ENCODE data around the gene DNASE1.
"Not testable (repeated sequence)": the region's sequence is repeated elsewhere in the genome, so short reads cannot be mapped to it uniquely, and the experiment has no call there.

DNASE1 gene

DNA sequence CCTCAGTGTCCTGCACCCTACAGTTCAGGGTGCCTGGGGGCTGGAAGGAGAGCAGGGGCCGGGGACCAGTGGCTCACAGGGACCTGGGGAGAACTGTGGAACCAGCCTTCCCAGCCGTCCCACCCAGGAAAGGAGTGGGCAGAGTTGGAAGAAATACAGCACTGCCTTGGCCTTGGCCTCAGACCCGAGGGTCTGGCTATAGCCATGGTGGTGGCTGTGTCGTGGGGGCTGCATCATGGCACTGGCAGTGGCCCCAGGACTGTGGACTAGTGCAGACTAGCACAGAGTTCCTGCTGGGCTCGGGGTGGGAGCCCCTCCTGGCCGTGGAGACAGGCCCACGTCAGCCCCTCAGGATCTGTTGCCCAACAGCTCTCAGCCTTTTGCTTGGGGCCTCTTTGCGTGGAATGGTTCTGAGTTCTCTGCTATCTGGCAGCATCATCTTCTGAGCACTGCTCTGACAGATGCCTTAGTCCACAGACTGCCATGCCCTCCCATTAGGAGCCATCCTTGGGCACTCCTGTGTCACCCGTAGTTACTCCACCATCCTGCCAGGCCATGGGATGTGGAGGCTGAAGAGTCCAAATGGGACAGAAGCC lies 12.6 kb upstream of the DNASE1 start:
- DNase-seq (ENCODE audit: low spot score), result no peak

GRCh38 chr16:3642397-3643094 lies 11.9 kb upstream of the DNASE1 start:
- peak; percentile 59 for DNase-seq (ENCODE audit: low spot score)

DNA sequence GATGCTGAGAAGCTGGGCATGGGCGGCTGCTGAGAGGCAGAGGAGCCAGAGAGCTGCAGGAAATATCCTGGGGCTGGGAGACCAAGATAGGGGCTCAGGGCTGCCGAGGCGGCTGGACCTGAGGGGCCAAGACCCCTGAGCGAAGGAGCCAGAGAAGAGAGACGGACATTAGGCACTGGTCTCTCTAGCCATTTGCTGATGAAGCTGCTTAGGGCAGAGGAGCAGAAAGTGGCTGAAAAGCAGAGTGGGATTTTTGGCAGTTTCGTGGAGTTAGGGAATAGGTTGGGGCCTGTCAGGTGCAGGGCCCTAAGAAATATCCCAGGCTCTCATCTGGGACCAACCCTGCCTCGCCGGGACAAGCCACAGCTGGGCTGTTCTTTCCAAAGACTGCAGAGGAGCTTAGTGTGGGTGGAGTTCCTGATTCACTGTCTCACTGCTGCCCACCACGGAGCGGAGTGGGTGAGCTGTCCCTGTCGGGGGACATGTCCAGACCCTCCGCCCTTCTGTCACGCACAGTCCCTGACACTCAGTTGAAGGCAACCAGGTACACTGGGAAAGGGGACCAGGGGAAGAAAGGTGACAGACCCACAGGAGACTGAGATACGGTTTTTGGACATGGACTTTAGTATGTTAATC lies 11.3 kb upstream of the DNASE1 start:
- DNase-seq (ENCODE audit: low spot score), result no peak

DNA sequence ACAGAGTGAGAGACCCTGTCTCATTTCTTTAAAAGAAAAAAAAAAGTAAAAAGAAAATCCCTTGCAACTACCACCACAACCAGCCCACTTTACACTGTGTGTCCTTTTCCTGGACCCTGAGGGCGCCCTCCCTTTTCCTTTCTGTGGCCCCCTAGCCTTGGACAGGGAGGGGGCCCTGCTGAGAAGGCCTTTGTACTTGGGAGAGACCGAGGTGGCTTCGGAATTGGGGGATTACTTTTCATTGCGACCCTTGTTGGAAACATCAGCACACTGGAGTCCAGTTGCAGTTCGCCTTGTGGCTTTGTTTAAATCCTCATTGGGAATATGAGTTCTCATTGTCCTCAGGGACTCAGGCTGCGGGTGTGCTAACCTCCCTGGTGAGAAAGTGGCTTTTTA lies 9.4 kb upstream of the DNASE1 start:
- DNase-seq (ENCODE audit: low spot score), result no peak

- DNase-seq (ENCODE audit: low spot score), result peak; percentile 21
Observed at GRCh38 chr16:3645504-3646347, 8.8 kb upstream of the DNASE1 start.

GRCh38 chr16:3646348-3646920 lies 8.1 kb upstream of the DNASE1 start:
- DNase-seq (ENCODE audit: low spot score), result peak; percentile 85

DNA sequence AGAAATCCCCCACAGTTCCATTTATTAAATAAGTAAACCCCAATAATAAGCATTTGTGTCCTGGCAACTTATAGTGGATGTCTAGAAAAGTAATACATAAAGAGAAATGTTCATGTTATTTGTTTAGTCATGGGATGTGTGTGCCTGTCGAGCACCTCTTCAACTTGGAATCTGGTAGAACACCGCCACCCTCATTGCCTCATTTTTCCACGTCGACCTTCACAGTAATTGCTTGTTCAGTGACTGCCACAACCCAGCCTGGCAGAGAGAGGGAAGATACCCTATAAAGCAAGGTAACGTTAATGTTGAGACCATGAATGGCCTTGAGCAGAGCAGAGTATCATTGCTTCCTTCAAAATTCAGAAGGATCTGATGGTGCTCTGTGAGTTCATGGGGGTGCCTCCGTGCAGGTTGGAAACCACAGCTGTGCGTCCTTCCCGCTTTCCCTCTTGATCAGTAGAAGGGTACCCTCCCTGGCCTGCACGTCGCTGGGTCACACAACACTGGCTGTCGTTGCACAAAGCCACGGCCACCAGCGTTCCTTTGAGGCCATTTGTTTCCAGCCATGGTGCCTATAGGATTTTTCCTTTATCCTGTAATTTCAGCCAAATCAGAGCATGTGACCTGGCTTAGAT lies 3.7 kb upstream of the DNASE1 start:
- no peak for DNase-seq (ENCODE audit: low spot score)

- DNase-seq (ENCODE audit: low spot score), result no peak
Observed at GRCh38 chr16:3651461-3652372, 2.8 kb upstream of the DNASE1 start.

GRCh38 chr16:3652373-3653195 lies 1.9 kb upstream of the DNASE1 start:
- no peak for DNase-seq (ENCODE audit: low spot score)

DNA sequence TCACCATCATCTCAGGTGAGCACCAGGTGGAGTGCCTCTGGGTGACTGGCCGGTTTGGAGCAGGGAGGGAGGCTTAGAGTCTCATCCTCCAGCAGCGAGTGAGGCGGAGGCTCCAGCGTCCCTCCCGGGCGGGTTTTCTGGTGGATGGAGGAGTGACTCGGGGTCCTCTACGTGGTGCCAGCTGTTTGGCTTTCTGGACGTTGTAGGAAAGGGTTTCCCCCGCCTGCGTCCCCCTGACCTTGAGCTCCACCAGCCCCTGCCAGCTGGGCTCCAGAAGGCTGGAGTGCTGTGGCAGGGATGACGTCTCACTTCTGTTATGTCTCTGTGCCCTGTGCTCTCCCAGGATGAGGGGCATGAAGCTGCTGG lies 522 bp downstream of the DNASE1 start:
- no peak for DNase-seq (ENCODE audit: low spot score)

DNA sequence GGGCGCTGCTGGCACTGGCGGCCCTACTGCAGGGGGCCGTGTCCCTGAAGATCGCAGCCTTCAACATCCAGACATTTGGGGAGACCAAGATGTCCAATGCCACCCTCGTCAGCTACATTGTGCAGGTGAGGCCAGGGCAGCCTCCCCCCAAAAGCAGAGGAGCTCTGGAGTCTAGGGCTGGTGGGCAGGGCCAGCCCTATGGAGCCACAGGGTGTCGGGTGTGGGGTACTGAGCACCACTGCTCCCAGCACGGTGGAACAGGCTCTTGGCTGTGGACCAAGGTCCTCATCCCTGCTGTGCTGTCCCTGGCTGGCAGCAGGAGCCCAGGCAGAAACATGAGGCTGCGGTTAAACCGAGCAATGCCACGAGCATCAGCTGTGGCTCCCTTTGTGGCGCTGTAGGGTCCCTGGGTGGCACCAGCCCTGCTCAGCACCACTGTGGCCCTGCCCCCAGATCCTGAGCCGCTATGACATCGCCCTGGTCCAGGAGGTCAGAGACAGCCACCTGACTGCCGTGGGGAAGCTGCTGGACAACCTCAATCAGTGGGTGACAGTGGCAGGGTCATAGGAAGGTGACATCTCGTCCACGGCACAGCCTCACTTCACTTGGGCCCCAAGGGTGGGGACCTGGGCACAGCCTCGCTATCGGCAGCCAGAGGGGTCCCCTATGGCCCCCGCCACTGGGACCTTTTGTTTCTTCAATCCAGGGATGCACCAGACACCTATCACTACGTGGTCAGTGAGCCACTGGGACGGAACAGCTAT lies 1.1 kb downstream of the DNASE1 start:
- DNase-seq (ENCODE audit: low spot score), result no peak

DNA sequence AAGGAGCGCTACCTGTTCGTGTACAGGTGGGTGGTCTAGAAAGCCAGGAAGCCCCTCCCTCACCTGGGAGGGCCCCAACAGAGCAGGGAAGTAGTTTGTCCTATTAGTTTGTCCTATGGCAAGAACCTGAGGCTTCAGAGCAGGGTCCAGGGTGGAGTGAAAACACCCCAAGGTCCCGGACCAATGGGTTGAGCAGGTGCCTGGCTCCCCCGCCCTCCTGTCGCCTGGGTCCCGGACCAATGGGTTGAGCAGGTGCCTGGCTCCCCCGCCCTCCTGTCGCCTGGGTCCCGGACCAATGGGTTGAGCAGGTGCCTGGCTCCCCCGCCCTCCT lies 1.6 kb downstream of the DNASE1 start:
- DNase-seq (ENCODE audit: low spot score), result not testable (repeated sequence)

- peak; percentile 85 for DNase-seq (ENCODE audit: low spot score)
Observed at GRCh38 chr16:3656491-3657468, 2.3 kb downstream of the DNASE1 start.

DNA sequence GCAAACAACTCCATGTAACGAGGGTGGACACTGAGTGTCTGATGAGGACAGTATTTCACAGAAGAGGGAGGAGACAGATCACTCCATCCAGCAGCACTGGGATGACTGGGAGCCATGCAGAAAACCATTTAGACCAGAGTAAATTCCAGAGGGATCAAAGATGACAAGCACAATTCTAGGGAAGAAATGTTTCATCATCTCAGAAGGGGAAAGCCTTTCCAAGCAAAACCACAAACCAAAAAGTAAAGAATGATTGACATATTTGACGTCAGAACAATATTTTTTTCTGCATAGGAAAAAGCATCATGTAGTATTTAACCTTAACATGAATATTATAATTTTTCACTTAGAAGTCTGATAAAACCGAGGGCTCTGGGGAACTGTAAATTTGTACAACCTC lies 4.8 kb downstream of the DNASE1 start:
- DNase-seq (ENCODE audit: low spot score), result peak; percentile 29

GRCh38 chr16:3661311-3661710 lies 6.8 kb downstream of the DNASE1 start:
- DNase-seq (ENCODE audit: low spot score), result no peak

- DNase-seq (ENCODE audit: low spot score), result no peak
Observed at GRCh38 chr16:3661922-3662321, 7.4 kb downstream of the DNASE1 start.

DNA sequence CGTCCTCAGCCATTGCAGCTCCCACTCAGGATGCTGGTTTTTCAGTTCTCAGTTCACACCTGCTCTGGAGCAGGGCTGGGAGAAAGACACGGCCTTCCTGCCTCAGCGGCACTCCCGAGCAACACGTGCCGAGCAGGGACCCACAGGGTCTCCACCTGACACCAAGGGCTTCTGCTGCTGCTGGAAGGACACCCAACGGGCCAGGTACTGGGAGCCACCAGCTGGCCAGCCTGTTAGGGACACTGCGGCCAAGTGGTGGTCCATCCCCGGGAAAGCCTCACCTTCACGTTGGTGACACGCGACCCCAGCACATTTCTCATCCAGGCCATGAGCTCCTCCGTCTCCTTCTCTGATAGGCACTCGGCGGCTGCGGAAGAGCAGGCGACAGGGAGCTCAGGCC lies 8.1 kb downstream of the DNASE1 start:
- DNase-seq (ENCODE audit: low spot score), result no peak
